ENCODE results near the gene DNAH12. TPM values are rescaled to one million over a fixed set of nuclear protein-coding genes. Genes with fewer than 3 reads are reported as not detected.

The DNAH12 gene
- total RNA-seq, 1 experiment from 2014 or later: not detected

DNA sequence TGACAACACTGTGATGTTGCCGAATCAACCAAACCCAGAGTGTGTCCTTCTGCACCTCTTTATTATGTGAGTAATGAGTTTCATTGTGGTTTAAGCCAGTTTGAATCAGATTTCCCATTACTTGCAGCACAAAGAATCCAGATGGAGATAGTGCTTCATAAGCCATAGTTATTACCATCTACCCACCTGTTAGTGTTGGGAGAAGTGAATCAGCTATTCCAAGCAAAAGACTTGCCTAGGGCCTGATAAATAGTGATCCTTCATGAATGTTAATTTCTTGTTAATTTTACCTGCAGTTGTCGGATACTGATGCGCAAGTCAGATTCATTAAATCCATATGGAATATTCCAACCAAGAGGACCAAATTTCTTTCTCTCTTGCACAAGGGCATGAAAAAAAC lies 229.9 kb downstream of the DNAH12 start:
- H3K27me3 Mint-ChIP-seq (ENCODE audit: low read depth): no peaks in the 10 kb centered on the region
- H3K9me3 Mint-ChIP-seq: peaks cover 15% of the 10 kb centered on the region
- H3K36me3 Mint-ChIP-seq: no peaks in the 10 kb centered on the region
- H3K4me1 Mint-ChIP-seq: no peaks in the 10 kb centered on the region
- TF ChIP-seq ERG (CRISPR knock-in tag; IDR thresholded peaks at IDR 0.05) (no peak), RELA (CRISPR knock-in tag; IDR thresholded peaks at IDR 0.05; ENCODE audit: borderline replicate concordance) (no peak), FOXJ3 (CRISPR knock-in tag; IDR thresholded peaks at IDR 0.05; ENCODE audit: borderline replicate concordance) (no peak), ZNF281 (CRISPR knock-in tag; IDR thresholded peaks at IDR 0.05) (no peak), TP53 (CRISPR knock-in tag; IDR thresholded peaks at IDR 0.05) (no peak), ELF4 (CRISPR knock-in tag; IDR thresholded peaks at IDR 0.05; ENCODE audit: low read depth) (no peak), PRRX2 (CRISPR knock-in tag; IDR thresholded peaks at IDR 0.05) (no peak)
- TF ChIP-seq, protein P1, sequence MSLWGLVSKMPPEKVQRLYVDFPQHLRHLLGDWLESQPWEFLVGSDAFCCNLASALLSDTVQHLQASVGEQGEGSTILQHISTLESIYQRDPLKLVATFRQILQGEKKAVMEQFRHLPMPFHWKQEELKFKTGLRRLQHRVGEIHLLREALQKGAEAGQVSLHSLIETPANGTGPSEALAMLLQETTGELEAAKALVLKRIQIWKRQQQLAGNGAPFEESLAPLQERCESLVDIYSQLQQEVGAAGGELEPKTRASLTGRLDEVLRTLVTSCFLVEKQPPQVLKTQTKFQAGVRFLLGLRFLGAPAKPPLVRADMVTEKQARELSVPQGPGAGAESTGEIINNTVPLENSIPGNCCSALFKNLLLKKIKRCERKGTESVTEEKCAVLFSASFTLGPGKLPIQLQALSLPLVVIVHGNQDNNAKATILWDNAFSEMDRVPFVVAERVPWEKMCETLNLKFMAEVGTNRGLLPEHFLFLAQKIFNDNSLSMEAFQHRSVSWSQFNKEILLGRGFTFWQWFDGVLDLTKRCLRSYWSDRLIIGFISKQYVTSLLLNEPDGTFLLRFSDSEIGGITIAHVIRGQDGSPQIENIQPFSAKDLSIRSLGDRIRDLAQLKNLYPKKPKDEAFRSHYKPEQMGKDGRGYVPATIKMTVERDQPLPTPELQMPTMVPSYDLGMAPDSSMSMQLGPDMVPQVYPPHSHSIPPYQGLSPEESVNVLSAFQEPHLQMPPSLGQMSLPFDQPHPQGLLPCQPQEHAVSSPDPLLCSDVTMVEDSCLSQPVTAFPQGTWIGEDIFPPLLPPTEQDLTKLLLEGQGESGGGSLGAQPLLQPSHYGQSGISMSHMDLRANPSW (CRISPR knock-in tag; conservative IDR thresholded peaks at IDR 0.05; ENCODE audit: low read depth): no peak
- TF ChIP-seq, protein P2, sequence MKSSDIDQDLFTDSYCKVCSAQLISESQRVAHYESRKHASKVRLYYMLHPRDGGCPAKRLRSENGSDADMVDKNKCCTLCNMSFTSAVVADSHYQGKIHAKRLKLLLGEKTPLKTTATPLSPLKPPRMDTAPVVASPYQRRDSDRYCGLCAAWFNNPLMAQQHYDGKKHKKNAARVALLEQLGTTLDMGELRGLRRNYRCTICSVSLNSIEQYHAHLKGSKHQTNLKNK (CRISPR knock-in tag; IDR thresholded peaks at IDR 0.05): no peak
- POLR2A ChIA-PET: no interaction called here
- H3K4me3 Mint-ChIP-seq: no peak overlapping the region
- DNase-seq (ENCODE audit: low spot score): no peak
- CTCF ChIA-PET: no interaction called here
- no peak for ATAC-seq
- H3K27ac Mint-ChIP-seq: no peak overlapping the region

- no peak overlapping the region for H3K27ac Mint-ChIP-seq
- H3K27me3 Mint-ChIP-seq (ENCODE audit: low read depth): no peaks in the 10 kb centered on the region
- H3K4me1 Mint-ChIP-seq: no peaks in the 10 kb centered on the region
- DNase-seq (ENCODE audit: low spot score) (no peak), ATAC-seq (no peak)
- TF ChIP-seq SMAD4 (CRISPR knock-in tag; IDR thresholded peaks at IDR 0.05) (no peak), ZNF232 (CRISPR knock-in tag; IDR thresholded peaks at IDR 0.05) (no peak), IRF1 (CRISPR knock-in tag; IDR thresholded peaks at IDR 0.05) (no peak), HMGA2 (CRISPR knock-in tag; IDR thresholded peaks at IDR 0.05) (no peak), ZNF423 (CRISPR knock-in tag; IDR thresholded peaks at IDR 0.05) (no peak), JAZF1 (CRISPR knock-in tag; IDR thresholded peaks at IDR 0.05) (no peak), NFYB (CRISPR knock-in tag; conservative IDR thresholded peaks at IDR 0.05; ENCODE audit: low read depth) (no peak), ZNF138 (CRISPR knock-in tag; conservative IDR thresholded peaks at IDR 0.05) (no peak), ZNF317 (CRISPR knock-in tag; IDR thresholded peaks at IDR 0.05; ENCODE audit: borderline replicate concordance, low read depth) (no peak), NR2C2 (CRISPR knock-in tag; IDR thresholded peaks at IDR 0.05) (no peak), FOXK1 (CRISPR knock-in tag; IDR thresholded peaks at IDR 0.05) (no peak), NR1H2 (CRISPR knock-in tag; IDR thresholded peaks at IDR 0.05) (no peak), ZNF121 (CRISPR knock-in tag; IDR thresholded peaks at IDR 0.05) (no peak)
- TF ChIP-seq, protein P3, sequence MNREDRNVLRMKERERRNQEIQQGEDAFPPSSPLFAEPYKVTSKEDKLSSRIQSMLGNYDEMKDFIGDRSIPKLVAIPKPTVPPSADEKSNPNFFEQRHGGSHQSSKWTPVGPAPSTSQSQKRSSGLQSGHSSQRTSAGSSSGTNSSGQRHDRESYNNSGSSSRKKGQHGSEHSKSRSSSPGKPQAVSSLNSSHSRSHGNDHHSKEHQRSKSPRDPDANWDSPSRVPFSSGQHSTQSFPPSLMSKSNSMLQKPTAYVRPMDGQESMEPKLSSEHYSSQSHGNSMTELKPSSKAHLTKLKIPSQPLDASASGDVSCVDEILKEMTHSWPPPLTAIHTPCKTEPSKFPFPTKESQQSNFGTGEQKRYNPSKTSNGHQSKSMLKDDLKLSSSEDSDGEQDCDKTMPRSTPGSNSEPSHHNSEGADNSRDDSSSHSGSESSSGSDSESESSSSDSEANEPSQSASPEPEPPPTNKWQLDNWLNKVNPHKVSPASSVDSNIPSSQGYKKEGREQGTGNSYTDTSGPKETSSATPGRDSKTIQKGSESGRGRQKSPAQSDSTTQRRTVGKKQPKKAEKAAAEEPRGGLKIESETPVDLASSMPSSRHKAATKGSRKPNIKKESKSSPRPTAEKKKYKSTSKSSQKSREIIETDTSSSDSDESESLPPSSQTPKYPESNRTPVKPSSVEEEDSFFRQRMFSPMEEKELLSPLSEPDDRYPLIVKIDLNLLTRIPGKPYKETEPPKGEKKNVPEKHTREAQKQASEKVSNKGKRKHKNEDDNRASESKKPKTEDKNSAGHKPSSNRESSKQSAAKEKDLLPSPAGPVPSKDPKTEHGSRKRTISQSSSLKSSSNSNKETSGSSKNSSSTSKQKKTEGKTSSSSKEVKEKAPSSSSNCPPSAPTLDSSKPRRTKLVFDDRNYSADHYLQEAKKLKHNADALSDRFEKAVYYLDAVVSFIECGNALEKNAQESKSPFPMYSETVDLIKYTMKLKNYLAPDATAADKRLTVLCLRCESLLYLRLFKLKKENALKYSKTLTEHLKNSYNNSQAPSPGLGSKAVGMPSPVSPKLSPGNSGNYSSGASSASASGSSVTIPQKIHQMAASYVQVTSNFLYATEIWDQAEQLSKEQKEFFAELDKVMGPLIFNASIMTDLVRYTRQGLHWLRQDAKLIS (CRISPR knock-in tag; IDR thresholded peaks at IDR 0.05; ENCODE audit: borderline replicate concordance): no peak
- TF ChIP-seq, protein P4, sequence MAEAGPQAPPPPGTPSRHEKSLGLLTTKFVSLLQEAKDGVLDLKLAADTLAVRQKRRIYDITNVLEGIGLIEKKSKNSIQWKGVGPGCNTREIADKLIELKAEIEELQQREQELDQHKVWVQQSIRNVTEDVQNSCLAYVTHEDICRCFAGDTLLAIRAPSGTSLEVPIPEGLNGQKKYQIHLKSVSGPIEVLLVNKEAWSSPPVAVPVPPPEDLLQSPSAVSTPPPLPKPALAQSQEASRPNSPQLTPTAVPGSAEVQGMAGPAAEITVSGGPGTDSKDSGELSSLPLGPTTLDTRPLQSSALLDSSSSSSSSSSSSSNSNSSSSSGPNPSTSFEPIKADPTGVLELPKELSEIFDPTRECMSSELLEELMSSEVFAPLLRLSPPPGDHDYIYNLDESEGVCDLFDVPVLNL (CRISPR knock-in tag; IDR thresholded peaks at IDR 0.05; ENCODE audit: borderline replicate concordance, low read depth): no peak
- H3K36me3 Mint-ChIP-seq: no peaks in the 10 kb centered on the region
- ChIA-PET CTCF (no interaction called here), POLR2A (no interaction called here)
- H3K9me3 Mint-ChIP-seq: no peaks in the 10 kb centered on the region
- no peak overlapping the region for H3K4me3 Mint-ChIP-seq
These were observed 234.3 kb downstream of the DNAH12 start for GRCh38 chr3:57309769-57310360.
